SK-N-DZ (cell line): ENCODE measurements around the gene NIPAL3.

Source experiments
- DNase-seq: peaks from one replicate; pipeline ENCODE4 v3.0.0-alpha.2; 2015; ENCODE audit warnings: low spot score

NIPAL3 gene

GRCh38 chr1:24390924-24391782 is 24.4 kb upstream of the NIPAL3 start:
- peak; percentile 59 for DNase-seq

GRCh38 chr1:24391882-24392603 is 23.6 kb upstream of the NIPAL3 start:
- DNase-seq, result peak; percentile 35

GRCh38 chr1:24392604-24392946 is 23.0 kb upstream of the NIPAL3 start:
- no peak for DNase-seq

- DNase-seq, result no peak
Measured at GRCh38 chr1:24392982-24393650, 22.5 kb upstream of the NIPAL3 start.

GRCh38 chr1:24393892-24394291 is 21.7 kb upstream of the NIPAL3 start:
- no peak for DNase-seq

- no peak for DNase-seq
Measured at GRCh38 chr1:24400065-24400464, 15.5 kb upstream of the NIPAL3 start.

GRCh38 chr1:24403806-24404205 is 11.8 kb upstream of the NIPAL3 start:
- DNase-seq, result no peak

GRCh38 chr1:24406788-24407187 is 8.8 kb upstream of the NIPAL3 start:
- DNase-seq, result no peak

GRCh38 chr1:24409535-24409934 is 6.1 kb upstream of the NIPAL3 start:
- DNase-seq, result no peak

- no peak for DNase-seq
Measured at GRCh38 chr1:24410750-24411149, 4.9 kb upstream of the NIPAL3 start.

GRCh38 chr1:24411963-24412362 is 3.6 kb upstream of the NIPAL3 start:
- DNase-seq, result no peak

- DNase-seq, result no peak
Measured at GRCh38 chr1:24412408-24412807, 3.2 kb upstream of the NIPAL3 start.

GRCh38 chr1:24413350-24414163 is 2.0 kb upstream of the NIPAL3 start, which contains the start of gene STPG1:
STPG1 (minus strand) TSS chr1:24413782; CDS start chr1:24401388, 12,394 bp downstream.
- peak; percentile 84 for DNase-seq

GRCh38 chr1:24414775-24415333 is 748 bp upstream of the NIPAL3 start:
- DNase-seq, result no peak

GRCh38 chr1:24415910-24416665 is 486 bp downstream of the NIPAL3 start:
- no peak for DNase-seq

GRCh38 chr1:24416666-24417391 is 1.2 kb downstream of the NIPAL3 start:
- no peak for DNase-seq

- DNase-seq, result no peak
Measured at GRCh38 chr1:24417681-24418080, 2.1 kb downstream of the NIPAL3 start.

- no peak for DNase-seq
Measured at GRCh38 chr1:24418898-24419628, 3.5 kb downstream of the NIPAL3 start.

GRCh38 chr1:24420547-24420946 is 4.9 kb downstream of the NIPAL3 start:
- DNase-seq, result no peak
